ENCODE results near the gene CMTM2. TPM values are rescaled to one million over a fixed set of nuclear protein-coding genes. Genes with fewer than 3 reads are reported as not detected.

Gene CMTM2
- total RNA-seq, 2 experiments from 2014 or later = 0.19 to 0.91 TPM

GRCh38 chr16:66596986-66597848, 18.0 kb downstream of the CMTM2 start:
- TF ChIP-seq EZH2phosphoT487 (IDR thresholded peaks at IDR 0.05; ENCODE audit: borderline replicate concordance, low read depth, low read length) (no peak), CTCF (conservative IDR thresholded peaks at IDR 0.05; ENCODE audit: low read length) (no peak)
- ChIA-PET CTCF (ENCODE audit: unreplicated experiment) (no interaction called here), POLR2A (interaction anchor here (0.6 kb wide), 1 partner anchor 72 kb away, joined by 3 read pairs; no protein-coding TSS in a partner anchor)
- H3K4me2 ChIP-seq (ENCODE audit: low read length) = no peak overlapping the region
- intact Hi-C loops (cut with micrococcal nuclease; ENCODE audit: unreplicated experiment) = no loop called here
- H3K4me1 ChIP-seq (ENCODE audit: insufficient read depth, low read length, poor library complexity, severe bottlenecking) = peaks cover 7% of the 10 kb centered on the region
- DNase-seq (ENCODE audit: low spot score) = no peak
- H3K79me2 ChIP-seq (ENCODE audit: insufficient read depth, low read depth, low read length) = no peaks in the 10 kb centered on the region
- H3K36me3 ChIP-seq (ENCODE audit: insufficient read depth, low read length) = no peaks in the 10 kb centered on the region
- peaks cover 15% of the 10 kb centered on the region; the same call in 1 of the 2 replicates for H3K9me3 ChIP-seq (ENCODE audit: low read length)
- H4K20me1 ChIP-seq (ENCODE audit: insufficient read depth, low read length) = no peaks in the 10 kb centered on the region
- no peak overlapping the region for H3K4me3 ChIP-seq (ENCODE audit: low read depth, low read length, poor library complexity, severe bottlenecking)
- no TSS peak for BruUV-seq (replicated peaks)
- H3K9me2 ChIP-seq (ENCODE audit: insufficient read depth, low read length) = no peaks in the 10 kb centered on the region
- H3K27ac ChIP-seq (ENCODE audit: low read depth, low read length, poor library complexity, severe bottlenecking) = no peak overlapping the region
- H2AFZ ChIP-seq (ENCODE audit: low read length) = no peak overlapping the region

GRCh38 chr16:66598111-66598510, 18.8 kb downstream of the CMTM2 start:
- ChIA-PET POLR2A (interaction anchor here (0.7 to 0.9 kb wide), 2 partner anchors 8 to 121 kb away, joined by 3 read pairs; no protein-coding TSS in a partner anchor), CTCF (ENCODE audit: unreplicated experiment) (no interaction called here)
- Histone ChIP-seq H3K36me3 (ENCODE audit: insufficient read depth, low read length) (no peaks in the 10 kb centered on the region), H3K4me1 (ENCODE audit: insufficient read depth, low read length, poor library complexity, severe bottlenecking) (peaks cover 8% of the 10 kb centered on the region), H3K9me3 (ENCODE audit: low read length) (peaks cover 15% of the 10 kb centered on the region; the same call in 1 of the 2 replicates), H3K4me3 (ENCODE audit: low read depth, low read length, poor library complexity, severe bottlenecking) (no peak overlapping the region), H3K27ac (ENCODE audit: low read depth, low read length, poor library complexity, severe bottlenecking) (no peak overlapping the region), H3K4me2 (ENCODE audit: low read length) (no peak overlapping the region), H4K20me1 (ENCODE audit: insufficient read depth, low read length) (no peaks in the 10 kb centered on the region), H2AFZ (ENCODE audit: low read length) (no peak overlapping the region), H3K79me2 (ENCODE audit: insufficient read depth, low read depth, low read length) (no peaks in the 10 kb centered on the region), H3K9me2 (ENCODE audit: insufficient read depth, low read length) (no peaks in the 10 kb centered on the region)
- intact Hi-C loops (cut with micrococcal nuclease; ENCODE audit: unreplicated experiment) = no loop called here
- no peak for DNase-seq (ENCODE audit: low spot score)
- no TSS peak for BruUV-seq (replicated peaks)
- TF ChIP-seq CTCF (conservative IDR thresholded peaks at IDR 0.05; ENCODE audit: low read length) (no peak), EZH2phosphoT487 (IDR thresholded peaks at IDR 0.05; ENCODE audit: borderline replicate concordance, low read depth, low read length) (no peak)

GRCh38 chr16:66599726-66600125, 20.5 kb downstream of the CMTM2 start:
- Histone ChIP-seq H3K36me3 (ENCODE audit: insufficient read depth, low read length) (no peaks in the 10 kb centered on the region), H3K79me2 (ENCODE audit: insufficient read depth, low read depth, low read length) (no peaks in the 10 kb centered on the region), H3K4me1 (ENCODE audit: insufficient read depth, low read length, poor library complexity, severe bottlenecking) (peaks cover 19% of the 10 kb centered on the region), H2AFZ (ENCODE audit: low read length) (no peak overlapping the region), H3K9me2 (ENCODE audit: insufficient read depth, low read length) (no peaks in the 10 kb centered on the region), H3K4me3 (ENCODE audit: low read depth, low read length, poor library complexity, severe bottlenecking) (no peak overlapping the region), H3K9me3 (ENCODE audit: low read length) (peaks cover 15% of the 10 kb centered on the region; the same call in 1 of the 2 replicates), H3K4me2 (ENCODE audit: low read length) (no peak overlapping the region), H3K27ac (ENCODE audit: low read depth, low read length, poor library complexity, severe bottlenecking) (no peak overlapping the region), H4K20me1 (ENCODE audit: insufficient read depth, low read length) (no peaks in the 10 kb centered on the region)
- intact Hi-C loops (cut with micrococcal nuclease; ENCODE audit: unreplicated experiment) = loop anchor here (5.0 kb wide), 1 partner anchor 47 kb away; the partner anchor contains the start of genes CKLF and TK2
- BruUV-seq (replicated peaks) = no TSS peak
- TF ChIP-seq CTCF (conservative IDR thresholded peaks at IDR 0.05; ENCODE audit: low read length) (no peak), EZH2phosphoT487 (IDR thresholded peaks at IDR 0.05; ENCODE audit: borderline replicate concordance, low read depth, low read length) (no peak)
- CTCF ChIA-PET (ENCODE audit: unreplicated experiment) = no interaction called here
- POLR2A ChIA-PET = no interaction called here
- no peak for DNase-seq (ENCODE audit: low spot score)
